ENCODE data around the gene SLC6A16.
"Not testable (repeated sequence)": the region's sequence is repeated elsewhere in the genome, so short reads cannot be mapped to it uniquely, and the experiment has no call there.

The SLC6A16 gene

GRCh38 chr19:49339301-49340068, 14.5 kb upstream of the SLC6A16 start:
- peaks cover 37% of the 10 kb centered on the region for H3K4me1 Mint-ChIP-seq (ENCODE audit: low read depth)
- H3K9me3 Mint-ChIP-seq = no peaks in the 10 kb centered on the region
- H3K4me3 Mint-ChIP-seq = no peak overlapping the region
- no peak overlapping the region for H3K27ac Mint-ChIP-seq
- peaks cover 33% of the 10 kb centered on the region for H3K36me3 Mint-ChIP-seq (ENCODE audit: low read depth)
- no peaks in the 10 kb centered on the region for H3K27me3 Mint-ChIP-seq (ENCODE audit: low read depth)
- DNase-seq (ENCODE audit: low spot score) = no peak

GRCh38 chr19:49338691-49339300, 13.8 kb upstream of the SLC6A16 start:
- Mint-ChIP-seq H3K27me3 (ENCODE audit: low read depth) (no peaks in the 10 kb centered on the region), H3K27ac (no peak overlapping the region), H3K9me3 (no peaks in the 10 kb centered on the region), H3K4me1 (ENCODE audit: low read depth) (peaks cover 42% of the 10 kb centered on the region), H3K4me3 (no peak overlapping the region), H3K36me3 (ENCODE audit: low read depth) (peaks cover 33% of the 10 kb centered on the region)
- DNase-seq (ENCODE audit: low spot score) = no peak

GRCh38 chr19:49338023-49338677, 13.2 kb upstream of the SLC6A16 start:
- H3K27ac Mint-ChIP-seq = peak overlapping the region; percentile 36
- DNase-seq (ENCODE audit: low spot score) = no peak
- H3K36me3 Mint-ChIP-seq (ENCODE audit: low read depth) = peaks cover 37% of the 10 kb centered on the region
- H3K9me3 Mint-ChIP-seq = no peaks in the 10 kb centered on the region
- no peaks in the 10 kb centered on the region for H3K27me3 Mint-ChIP-seq (ENCODE audit: low read depth)
- H3K4me1 Mint-ChIP-seq (ENCODE audit: low read depth) = peaks cover 48% of the 10 kb centered on the region
- no peak overlapping the region for H3K4me3 Mint-ChIP-seq

DNA sequence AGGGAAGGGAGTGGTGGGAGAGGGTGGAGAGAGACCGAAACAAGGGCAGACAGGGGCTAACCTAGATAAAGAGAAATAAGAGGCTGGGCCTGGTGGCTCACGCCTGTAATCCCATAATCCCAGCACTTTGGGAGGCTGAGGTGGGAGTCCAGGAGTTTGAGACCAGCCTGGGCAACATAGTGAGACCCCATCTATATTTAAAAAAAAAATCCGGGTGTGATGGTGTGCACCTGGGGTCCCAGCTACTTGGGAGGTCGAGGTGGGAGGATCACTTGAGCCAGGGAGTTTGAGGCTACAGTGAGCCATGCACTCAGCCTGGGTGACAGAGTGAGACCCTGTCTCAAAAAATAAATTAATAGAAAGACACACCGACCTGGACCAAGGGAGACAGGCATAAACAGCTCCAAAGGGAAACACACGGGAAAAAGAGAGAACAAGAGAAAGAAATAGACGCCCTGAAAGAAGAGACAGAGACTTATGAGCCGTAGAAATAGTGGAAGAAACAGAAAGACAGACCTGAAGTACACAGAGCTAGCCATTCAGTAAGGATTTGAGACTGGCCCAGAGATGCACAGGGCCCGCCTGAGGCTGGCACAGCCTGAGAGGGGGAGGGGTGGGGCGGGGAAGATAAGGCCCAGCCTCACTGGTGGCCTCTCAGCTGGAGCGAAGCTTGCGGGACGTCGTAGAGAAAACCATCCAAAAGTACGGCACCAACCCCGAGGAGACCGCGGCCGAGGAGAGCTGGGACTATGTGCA, 12.5 kb upstream of the SLC6A16 start:
- Mint-ChIP-seq H3K27ac (peak overlapping the region; percentile 75), H3K36me3 (ENCODE audit: low read depth) (peaks cover 33% of the 10 kb centered on the region), H3K4me1 (ENCODE audit: low read depth) (peaks cover 51% of the 10 kb centered on the region), H3K27me3 (ENCODE audit: low read depth) (no peaks in the 10 kb centered on the region), H3K4me3 (peak overlapping the region; percentile 98), H3K9me3 (no peaks in the 10 kb centered on the region)
- DNase-seq (ENCODE audit: low spot score) = no peak

DNA sequence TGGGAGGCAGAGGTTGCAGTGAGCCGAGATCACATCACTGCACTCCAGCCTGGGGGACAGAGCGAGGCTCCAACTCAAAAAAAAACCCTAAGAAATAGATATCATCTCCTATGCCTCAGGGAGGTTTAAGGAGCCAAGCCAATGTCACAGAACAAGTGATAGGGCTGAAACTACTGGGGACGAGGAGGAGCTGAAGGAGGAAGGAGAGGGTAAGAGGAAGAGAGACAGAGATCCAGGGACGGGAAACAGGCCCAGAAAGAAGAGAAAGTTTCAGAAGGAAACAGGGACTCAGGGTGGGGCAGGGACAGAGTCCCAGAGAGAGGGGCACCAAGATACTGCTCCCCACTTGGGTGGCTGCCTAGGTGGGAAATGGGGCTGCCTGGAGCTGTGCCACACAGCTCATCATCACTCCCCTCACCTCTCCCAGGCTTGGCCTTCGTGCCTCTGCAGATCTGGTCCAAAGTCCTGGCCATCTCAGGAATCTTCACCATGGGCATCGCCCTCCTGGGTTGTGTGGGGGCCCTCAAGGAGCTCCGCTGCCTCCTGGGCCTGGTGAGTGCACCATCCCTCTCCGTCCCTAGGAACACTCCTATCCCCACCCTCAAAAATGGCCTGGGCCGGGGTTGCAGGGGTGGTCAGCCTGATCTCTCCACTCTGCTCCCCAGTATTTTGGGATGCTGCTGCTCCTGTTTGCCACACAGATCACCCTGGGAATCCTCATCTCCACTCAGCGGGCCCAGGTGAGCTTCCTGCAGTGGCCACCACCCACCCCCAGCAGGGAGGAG, 11.7 kb upstream of the SLC6A16 start:
- Mint-ChIP-seq H3K27me3 (ENCODE audit: low read depth) (no peaks in the 10 kb centered on the region), H3K36me3 (ENCODE audit: low read depth) (peaks cover 33% of the 10 kb centered on the region), H3K4me1 (ENCODE audit: low read depth) (peaks cover 56% of the 10 kb centered on the region), H3K27ac (peak overlapping the region; percentile 82), H3K9me3 (no peaks in the 10 kb centered on the region), H3K4me3 (peak overlapping the region; percentile 98)
- no peak for DNase-seq (ENCODE audit: low spot score)

DNA sequence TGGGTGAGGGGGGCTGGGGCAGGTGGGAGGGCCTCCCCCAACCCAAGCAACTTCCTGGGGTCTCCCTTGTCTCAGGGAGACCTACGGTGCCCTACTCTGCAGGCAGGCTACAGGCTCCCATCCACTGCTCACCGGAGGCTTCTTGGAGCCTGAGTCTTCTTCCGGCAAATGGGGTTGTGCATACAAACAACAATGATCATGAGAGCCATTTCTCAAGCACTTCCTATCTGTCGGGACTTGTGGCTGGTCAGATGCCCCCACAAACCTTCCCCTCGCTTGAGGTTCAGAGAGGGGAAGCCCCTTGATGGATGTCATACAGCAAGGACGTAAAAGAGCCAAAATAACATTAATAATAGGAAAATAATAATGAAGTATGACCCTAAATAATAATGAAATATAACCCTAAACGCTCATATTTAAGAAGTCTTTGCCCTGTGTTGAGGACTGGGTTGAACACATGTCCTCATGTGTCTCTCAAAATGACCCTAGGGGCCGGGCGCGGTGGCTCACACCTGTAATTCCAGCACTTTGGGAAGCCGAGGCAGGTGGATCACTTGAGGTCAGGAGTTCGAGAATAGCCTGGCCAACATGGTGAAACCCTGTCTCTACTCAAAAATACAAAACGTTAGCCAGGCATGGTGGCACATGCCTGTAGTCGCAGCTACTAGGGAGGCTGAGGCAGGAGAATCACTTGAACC, 10.9 kb upstream of the SLC6A16 start:
- Mint-ChIP-seq H3K4me1 (ENCODE audit: low read depth) (peaks cover 58% of the 10 kb centered on the region), H3K27ac (peak overlapping the region; percentile 98), H3K4me3 (peak overlapping the region; percentile 98), H3K36me3 (ENCODE audit: low read depth) (peaks cover 35% of the 10 kb centered on the region), H3K27me3 (ENCODE audit: low read depth) (no peaks in the 10 kb centered on the region), H3K9me3 (no peaks in the 10 kb centered on the region)
- DNase-seq (ENCODE audit: low spot score) = no peak

- H3K4me3 Mint-ChIP-seq = peak within 1 kb of the TSS; percentile 98
- H3K36me3 Mint-ChIP-seq (ENCODE audit: low read depth) = peaks cover 34% of the 10 kb centered on the region
- peak; percentile 53 for DNase-seq (ENCODE audit: low spot score)
- H3K4me1 Mint-ChIP-seq (ENCODE audit: low read depth) = peaks cover 57% of the 10 kb centered on the region
- no peaks in the 10 kb centered on the region for H3K9me3 Mint-ChIP-seq
- peak within 1 kb of the TSS; percentile 98 for H3K27ac Mint-ChIP-seq
- no peaks in the 10 kb centered on the region for H3K27me3 Mint-ChIP-seq (ENCODE audit: low read depth)
Measured at GRCh38 chr19:49335071-49335783, 10.2 kb upstream of the SLC6A16 start, which contains the start of gene CD37. CD37 (plus strand) TSS chr19:49335406; CDS start chr19:49335541, 135 bp downstream.

- peaks cover 57% of the 10 kb centered on the region for H3K4me1 Mint-ChIP-seq (ENCODE audit: low read depth)
- H3K27ac Mint-ChIP-seq = peak overlapping the region; percentile 90
- no peaks in the 10 kb centered on the region for H3K9me3 Mint-ChIP-seq
- peak overlapping the region; percentile 88 for H3K4me3 Mint-ChIP-seq
- H3K36me3 Mint-ChIP-seq (ENCODE audit: low read depth) = peaks cover 31% of the 10 kb centered on the region
- DNase-seq (ENCODE audit: low spot score) = peak; percentile 63
- no peaks in the 10 kb centered on the region for H3K27me3 Mint-ChIP-seq (ENCODE audit: low read depth)
Measured at GRCh38 chr19:49333811-49334288, 8.9 kb upstream of the SLC6A16 start.

GRCh38 chr19:49333418-49333805, 8.4 kb upstream of the SLC6A16 start:
- Mint-ChIP-seq H3K9me3 (no peaks in the 10 kb centered on the region), H3K36me3 (ENCODE audit: low read depth) (peaks cover 30% of the 10 kb centered on the region), H3K27me3 (ENCODE audit: low read depth) (no peaks in the 10 kb centered on the region), H3K4me1 (ENCODE audit: low read depth) (peaks cover 53% of the 10 kb centered on the region), H3K27ac (peak overlapping the region; percentile 90), H3K4me3 (peak overlapping the region; percentile 88)
- no peak for DNase-seq (ENCODE audit: low spot score)

DNA sequence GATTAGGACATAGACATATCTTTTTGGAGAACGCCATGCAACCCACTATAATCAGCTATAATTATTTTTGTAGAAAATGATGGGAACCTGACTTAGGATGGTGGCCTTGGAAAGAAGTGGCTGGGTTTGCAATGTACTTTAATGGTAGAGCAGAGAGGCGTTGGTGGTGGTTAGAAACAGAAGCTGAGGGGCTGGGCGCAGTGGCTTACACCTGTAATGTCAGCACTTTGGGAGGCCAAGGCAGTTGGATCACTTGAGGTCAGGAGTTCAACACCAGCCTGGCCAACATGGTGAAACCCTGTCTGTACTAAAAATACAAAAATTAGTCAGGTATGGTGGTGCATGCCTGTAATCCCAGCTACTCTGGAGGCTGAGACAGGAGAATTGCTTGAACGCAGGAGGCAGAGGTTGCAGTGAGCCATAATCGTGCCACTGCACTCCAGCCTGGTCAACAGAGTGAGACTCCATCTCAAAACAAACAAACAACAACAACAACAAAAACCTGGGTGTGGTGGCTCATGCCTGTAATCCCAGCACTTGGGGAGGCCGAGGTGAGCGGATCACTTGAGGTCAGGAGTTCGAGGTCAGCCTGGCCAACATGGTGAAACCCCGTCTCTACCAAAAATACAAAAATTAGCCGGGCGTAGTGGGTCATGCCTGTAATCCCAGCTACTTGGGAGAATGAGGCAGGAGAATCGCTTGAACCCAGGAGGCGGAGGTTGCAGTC, 7.9 kb upstream of the SLC6A16 start:
- not testable (repeated sequence) for H3K27me3 Mint-ChIP-seq (ENCODE audit: low read depth); DNase-seq (ENCODE audit: low spot score); H3K9me3 Mint-ChIP-seq
- Mint-ChIP-seq H3K4me3 (peak overlapping the region; percentile 88), H3K27ac (peak overlapping the region; percentile 90), H3K36me3 (ENCODE audit: low read depth) (peaks cover 26% of the 10 kb centered on the region), H3K4me1 (ENCODE audit: low read depth) (peaks cover 51% of the 10 kb centered on the region)

GRCh38 chr19:49331616-49332055, 6.6 kb upstream of the SLC6A16 start:
- Mint-ChIP-seq H3K9me3 (no peaks in the 10 kb centered on the region), H3K36me3 (ENCODE audit: low read depth) (peaks cover 20% of the 10 kb centered on the region), H3K4me1 (ENCODE audit: low read depth) (peaks cover 46% of the 10 kb centered on the region), H3K27me3 (ENCODE audit: low read depth) (no peaks in the 10 kb centered on the region), H3K4me3 (peak overlapping the region; percentile 5), H3K27ac (no peak overlapping the region)
- DNase-seq (ENCODE audit: low spot score) = peak; percentile 61
